ENCODE data around the gene RPTOR.

- TF ChIP-seq POLR2A (IDR thresholded peaks at IDR 0.05; ENCODE audit: low read length) (no peak), GATA1 (IDR thresholded peaks at IDR 0.05; ENCODE audit: low read depth, low read length) (no peak)
Measured at GRCh38 chr17:80753685-80754345, 209.2 kb downstream of the RPTOR start.

All from erythroblast (primary cell).